Effector memory CD4-positive, alpha-beta T cell (primary cell): ENCODE data around the gene MYRFL.

Experiments used
- DNase-seq, 3 donors: peaks; one replicate each; pipeline ENCODE4 v3.0.0-alpha.2; 2020
- H3K27ac ChIP-seq: 2 replicates; pipeline ENCODE4 v1.7.0; 2013; ENCODE audit warnings: mild to moderate bottlenecking, low read length, moderate library complexity; ENCODE audit not compliant: insufficient read depth, poor library complexity, severe bottlenecking
- H3K27me3 ChIP-seq: replicated peaks from 2 replicates; pipeline ENCODE4 v1.7.0; 2013; ENCODE audit warnings: mild to moderate bottlenecking, low read length; ENCODE audit not compliant: insufficient read depth, control insufficient read depth, poor library complexity, severe bottlenecking
- H3K36me3 ChIP-seq: 2 replicates; pipeline ENCODE4 v1.7.0; 2013; ENCODE audit warnings: mild to moderate bottlenecking, low read length, moderate library complexity; ENCODE audit not compliant: control insufficient read depth, insufficient read depth
- H3K4me1 ChIP-seq: 2 replicates; pipeline ENCODE4 v1.7.0; 2013; ENCODE audit warnings: low read length, mild to moderate bottlenecking; ENCODE audit not compliant: control insufficient read depth, insufficient read depth, poor library complexity, severe bottlenecking
- H3K4me3 ChIP-seq: 2 replicates; pipeline ENCODE4 v1.7.0; 2013; ENCODE audit warnings: low read length, low read depth, mild to moderate bottlenecking; ENCODE audit not compliant: insufficient read depth, poor library complexity, severe bottlenecking
- H3K9me3 ChIP-seq: 2 replicates; pipeline ENCODE4 v1.7.0; 2013; ENCODE audit warnings: mild to moderate bottlenecking, low read length, moderate library complexity; ENCODE audit not compliant: control insufficient read depth

Gene MYRFL

DNA sequence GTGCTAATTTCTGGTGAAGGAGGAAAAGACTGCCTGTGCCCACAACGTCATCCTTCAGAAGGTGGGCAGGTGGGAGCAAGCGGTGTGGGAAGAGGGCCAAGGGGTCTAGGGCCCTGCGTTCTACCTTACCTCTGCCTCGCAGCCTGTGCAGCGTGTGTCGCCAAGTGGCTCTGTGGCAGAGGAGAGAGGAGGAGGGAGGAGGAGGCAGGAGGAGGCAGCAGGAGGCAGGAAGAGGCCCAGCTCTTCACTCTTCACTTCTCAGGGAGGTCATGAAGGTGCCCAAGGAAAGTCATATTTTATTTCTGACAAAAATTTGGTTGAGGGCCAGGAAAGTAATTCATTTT, 177.9 kb downstream of the MYRFL start:
- Histone ChIP-seq H3K36me3 (no peaks in the 10 kb centered on the region), H3K9me3 (no peaks in the 10 kb centered on the region), H3K4me1 (no peaks in the 10 kb centered on the region), H3K27ac (no peak overlapping the region), H3K4me3 (no peak overlapping the region), H3K27me3 (no peaks in the 10 kb centered on the region)
- DNase-seq: no peak

GRCh38 chr12:70005864-70006618, 181.0 kb downstream of the MYRFL start:
- Histone ChIP-seq H3K27ac (no peak overlapping the region), H3K4me1 (no peaks in the 10 kb centered on the region), H3K27me3 (no peaks in the 10 kb centered on the region), H3K9me3 (no peaks in the 10 kb centered on the region), H3K4me3 (no peak overlapping the region), H3K36me3 (no peaks in the 10 kb centered on the region)
- no peak for DNase-seq

- no peak overlapping the region for H3K27ac ChIP-seq
- H3K4me3 ChIP-seq: no peak overlapping the region
- DNase-seq: no peak
- no peaks in the 10 kb centered on the region for H3K27me3 ChIP-seq
- H3K36me3 ChIP-seq: no peaks in the 10 kb centered on the region
- H3K4me1 ChIP-seq: no peaks in the 10 kb centered on the region
- no peaks in the 10 kb centered on the region for H3K9me3 ChIP-seq
Observed at GRCh38 chr12:70006619-70006973, 181.6 kb downstream of the MYRFL start.

DNA sequence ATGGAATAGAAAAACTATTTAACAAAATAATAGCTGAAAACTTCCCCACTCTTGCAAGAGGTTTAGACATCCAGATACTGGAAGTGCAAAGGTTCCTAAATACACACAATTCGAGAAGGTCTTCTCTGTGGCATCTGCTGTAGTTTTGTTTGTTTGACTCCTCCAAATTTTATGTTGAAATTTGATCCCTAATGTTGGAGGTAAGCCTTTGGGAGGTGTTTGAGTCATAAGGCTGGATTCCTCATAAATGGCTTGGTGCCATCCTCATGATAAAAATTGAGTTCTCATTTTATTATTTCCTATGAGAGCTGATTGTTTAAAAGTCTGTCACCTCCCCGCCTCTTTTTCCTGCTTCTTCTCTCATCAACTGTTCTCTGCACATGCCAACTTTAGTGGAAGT, 182.7 kb downstream of the MYRFL start:
- Histone ChIP-seq H3K9me3 (no peaks in the 10 kb centered on the region), H3K4me3 (no peak overlapping the region), H3K36me3 (no peaks in the 10 kb centered on the region), H3K27me3 (no peaks in the 10 kb centered on the region), H3K27ac (no peak overlapping the region), H3K4me1 (no peaks in the 10 kb centered on the region)
- no peak for DNase-seq
